ENCODE results near the gene EHD4.

The EHD4 gene

GRCh38 chr15:41881086-41881485, 91.3 kb downstream of the EHD4 start:
- no peak for DNase-seq (ENCODE audit: low read depth)

GRCh38 chr15:41880156-41880877, 92.0 kb downstream of the EHD4 start:
- no peak for DNase-seq (ENCODE audit: low read depth)

GRCh38 chr15:41879321-41879845, 93.0 kb downstream of the EHD4 start:
- no peak for DNase-seq (ENCODE audit: low read depth)

- no peak for DNase-seq (ENCODE audit: low read depth)
Measured at GRCh38 chr15:41878355-41878699, 94.0 kb downstream of the EHD4 start.

DNA sequence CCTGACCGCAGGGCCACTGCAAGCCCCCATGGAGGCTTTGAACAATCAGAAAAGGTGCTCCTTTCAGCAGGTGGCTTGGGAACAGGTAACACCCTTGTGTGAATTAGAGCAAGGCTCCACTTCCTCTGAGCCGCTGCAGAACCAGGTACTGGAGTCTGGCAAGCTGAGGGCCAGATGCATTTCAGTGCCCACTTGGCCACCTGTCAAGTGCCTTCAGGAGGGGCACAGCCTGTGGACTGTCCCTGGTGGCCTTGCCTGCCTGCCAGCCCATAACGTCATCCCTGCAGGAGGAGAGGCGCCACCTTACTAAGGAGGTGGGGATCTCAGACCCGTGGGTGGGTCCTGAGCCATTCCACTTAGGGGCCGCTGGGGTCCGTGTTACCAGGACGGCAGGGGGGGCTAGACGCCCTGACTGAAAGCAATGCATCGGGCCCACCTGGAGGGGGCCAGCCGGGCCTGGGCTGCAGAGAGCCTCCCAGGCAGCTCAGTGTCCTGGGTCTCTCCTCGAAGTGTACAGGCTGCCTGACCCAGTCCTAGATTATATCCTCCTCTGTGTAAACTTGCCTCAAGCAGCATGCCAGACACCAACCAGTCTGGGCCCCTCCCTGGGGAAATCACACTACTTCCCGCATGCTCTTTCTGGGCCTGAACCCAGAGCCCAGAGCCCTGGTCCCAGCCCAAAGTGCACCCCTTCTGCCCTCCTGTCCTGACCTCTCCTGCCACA, 94.6 kb downstream of the EHD4 start:
- no peak for DNase-seq (ENCODE audit: low read depth)

GRCh38 chr15:41876689-41877088, 95.7 kb downstream of the EHD4 start:
- no peak for DNase-seq (ENCODE audit: low read depth)

- DNase-seq (ENCODE audit: low read depth), result no peak
Measured at GRCh38 chr15:41876007-41876406, 96.3 kb downstream of the EHD4 start.

DNA sequence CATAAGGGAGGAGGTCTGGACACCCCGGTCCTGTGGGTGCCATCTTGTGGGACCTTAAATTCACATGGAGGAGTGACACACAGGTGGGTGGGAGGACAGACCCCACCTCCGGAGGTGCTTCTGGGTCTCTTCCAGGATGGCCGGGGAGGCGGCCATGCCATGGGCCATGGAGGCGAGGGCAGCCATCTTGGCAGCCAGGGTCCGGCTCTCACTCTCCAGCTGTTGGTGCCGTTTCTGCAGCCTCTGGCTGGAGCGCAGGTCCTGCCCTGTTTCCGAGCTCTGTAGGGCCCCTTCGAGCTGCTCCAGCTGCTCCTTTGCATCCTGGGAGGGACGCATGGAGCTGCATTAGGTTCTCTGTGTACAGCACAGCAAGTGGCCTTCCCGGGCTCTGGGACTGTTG, 97.6 kb downstream of the EHD4 start:
- no peak for DNase-seq (ENCODE audit: low read depth)

DNA sequence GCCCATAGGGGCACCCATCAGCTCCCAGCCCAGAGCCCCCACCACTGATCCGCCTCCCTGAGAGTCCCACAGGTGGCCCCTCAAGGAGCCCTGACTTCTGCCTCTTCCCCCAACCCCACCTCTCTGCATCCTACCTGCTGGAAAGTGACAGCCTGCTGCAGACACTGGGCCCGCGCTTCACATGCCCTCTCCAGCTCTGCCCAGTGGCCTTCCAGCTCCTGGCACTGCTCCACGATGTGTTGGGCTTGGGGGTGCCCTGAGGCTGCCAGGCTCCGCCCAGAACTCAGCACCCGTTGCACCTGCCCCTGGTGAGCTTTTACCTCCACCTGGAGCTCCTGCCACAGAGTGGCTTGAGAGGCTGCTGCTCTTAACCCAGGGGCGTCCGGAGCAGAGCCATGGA, 98.6 kb downstream of the EHD4 start:
- DNase-seq (ENCODE audit: low read depth), result no peak

DNA sequence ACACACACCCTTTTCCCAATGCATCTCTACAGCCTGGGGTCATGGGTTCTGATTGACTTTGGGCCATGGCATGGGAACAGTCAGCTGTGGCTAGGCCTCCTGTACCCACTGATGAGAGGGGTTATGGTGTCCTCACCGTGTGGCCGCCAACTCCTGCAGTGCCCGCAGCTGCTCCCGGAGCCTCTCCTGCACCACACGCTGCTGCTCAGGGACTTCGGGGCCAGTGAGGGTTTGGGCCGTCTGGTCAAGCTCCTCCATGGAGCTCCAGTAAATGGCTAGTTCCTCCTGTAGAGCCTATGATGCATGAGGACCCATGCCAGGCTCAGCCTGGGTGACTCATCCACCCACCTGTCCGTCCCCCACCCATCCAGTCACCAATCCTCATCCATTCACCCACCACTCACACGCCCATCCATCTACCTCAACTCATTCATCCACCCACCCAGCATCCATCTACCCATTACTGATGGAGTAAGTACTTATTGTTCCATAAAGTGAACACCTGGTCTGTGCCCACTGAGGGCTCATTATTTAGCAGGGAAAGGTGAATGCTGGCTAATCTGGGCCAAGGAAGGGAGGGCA, 100.1 kb downstream of the EHD4 start:
- DNase-seq (ENCODE audit: low read depth), result no peak

DNA sequence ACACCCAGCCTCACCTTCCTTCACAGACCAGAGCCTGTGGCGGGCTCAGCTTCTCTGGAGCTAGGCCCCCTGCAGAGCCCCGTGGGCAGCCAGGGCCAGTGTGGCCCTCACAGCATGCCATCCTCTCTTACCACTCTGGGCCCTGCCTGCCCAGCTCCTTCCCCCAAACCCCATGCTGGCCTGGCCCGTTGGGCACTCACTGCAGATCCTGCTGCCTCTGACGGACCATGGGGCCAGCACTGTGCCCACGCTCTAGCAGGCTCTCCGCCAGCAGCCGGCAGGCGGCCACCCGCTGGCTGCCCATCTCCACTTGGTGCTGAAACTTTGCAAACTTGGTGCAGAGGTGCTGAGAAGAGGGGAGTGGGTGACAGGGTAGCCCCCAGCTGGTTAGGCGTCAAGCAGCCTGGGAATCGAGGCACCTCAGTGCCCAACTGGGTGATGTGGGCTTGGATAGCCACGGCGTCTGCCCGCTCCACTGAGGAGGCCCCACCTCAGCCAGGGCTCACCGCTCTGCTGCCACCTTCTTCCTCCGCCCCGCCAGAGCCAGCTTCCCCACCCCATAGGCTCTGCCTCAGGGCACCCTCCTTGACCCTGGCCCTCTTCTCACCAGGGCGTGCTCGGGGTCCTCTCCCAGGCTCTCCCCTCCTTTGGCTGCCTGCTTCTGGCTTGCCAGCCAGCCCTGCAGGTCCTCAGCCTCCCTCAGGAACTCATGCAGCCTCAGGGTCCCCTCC, 101.0 kb downstream of the EHD4 start:
- DNase-seq (ENCODE audit: low read depth), result no peak

GRCh38 chr15:41870689-41871081, 101.7 kb downstream of the EHD4 start:
- peak; percentile 17 for DNase-seq (ENCODE audit: low read depth)

DNA sequence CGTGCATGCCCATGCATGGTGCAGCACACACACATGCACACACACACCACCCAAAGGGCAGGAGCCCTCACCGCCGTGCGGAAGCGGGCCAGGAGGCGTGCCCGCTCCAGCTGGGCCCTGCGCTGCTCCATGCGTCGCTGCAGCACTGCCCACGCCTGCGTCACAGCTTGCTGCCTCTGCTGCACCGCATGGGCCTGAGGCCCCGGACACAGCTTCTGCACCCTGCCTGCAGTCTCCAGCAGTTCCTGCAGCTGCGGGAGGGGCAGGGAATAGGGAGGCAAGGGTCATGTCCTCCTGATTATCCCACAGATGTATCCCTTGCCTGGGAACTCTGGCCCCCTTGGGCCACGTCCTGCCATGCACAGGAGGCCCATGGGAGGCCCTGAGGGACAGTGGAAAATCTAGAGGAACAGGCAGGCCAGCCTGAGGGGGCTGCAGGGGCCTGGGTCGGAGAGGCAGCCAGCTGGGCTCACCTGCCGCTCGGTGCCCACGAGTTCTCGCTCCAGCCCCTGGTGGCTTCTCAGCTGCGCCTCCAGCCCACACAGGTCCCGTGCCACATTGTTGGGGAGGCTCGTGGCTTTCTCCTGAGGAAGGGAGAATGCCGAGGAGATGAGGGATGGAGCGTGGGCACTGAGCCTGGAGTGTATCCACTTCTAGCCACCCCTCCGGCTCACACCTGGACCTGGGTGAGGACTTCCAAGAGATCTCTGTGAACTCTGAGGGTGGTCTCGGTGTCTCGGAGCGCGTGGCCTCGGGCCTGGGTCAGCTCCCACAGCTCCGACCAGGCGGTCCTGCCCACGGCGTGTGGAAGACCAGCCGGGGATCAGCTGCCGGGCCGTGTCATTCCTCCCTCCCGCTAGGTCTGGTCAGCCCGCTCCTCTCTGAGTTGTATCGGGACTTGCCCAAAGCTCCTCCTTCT, 102.3 kb downstream of the EHD4 start:
- DNase-seq (ENCODE audit: low read depth), result no peak

DNA sequence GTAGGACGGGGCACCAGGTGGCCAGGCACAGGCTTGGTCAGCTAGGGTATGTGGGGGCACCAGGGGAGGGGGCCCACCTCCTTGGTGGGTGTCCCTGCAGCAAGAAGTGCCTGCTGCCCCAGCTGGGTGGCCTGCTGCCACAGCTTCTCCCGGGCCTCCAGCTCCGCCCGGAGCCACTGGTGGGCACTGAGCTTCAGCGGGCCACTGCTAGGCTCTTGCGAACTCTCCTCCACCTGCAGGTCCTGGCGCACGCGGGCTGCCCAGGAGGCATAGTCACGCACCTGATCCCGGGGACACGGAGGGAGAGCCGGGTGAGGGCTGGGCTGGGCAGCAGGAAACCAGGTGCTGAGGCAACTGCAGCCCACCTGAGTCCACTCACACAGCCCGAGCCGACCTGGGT, 104.0 kb downstream of the EHD4 start:
- DNase-seq (ENCODE audit: low read depth), result no peak

- no peak for DNase-seq (ENCODE audit: low read depth)
Measured at GRCh38 chr15:41866872-41867579, 105.3 kb downstream of the EHD4 start.

DNA sequence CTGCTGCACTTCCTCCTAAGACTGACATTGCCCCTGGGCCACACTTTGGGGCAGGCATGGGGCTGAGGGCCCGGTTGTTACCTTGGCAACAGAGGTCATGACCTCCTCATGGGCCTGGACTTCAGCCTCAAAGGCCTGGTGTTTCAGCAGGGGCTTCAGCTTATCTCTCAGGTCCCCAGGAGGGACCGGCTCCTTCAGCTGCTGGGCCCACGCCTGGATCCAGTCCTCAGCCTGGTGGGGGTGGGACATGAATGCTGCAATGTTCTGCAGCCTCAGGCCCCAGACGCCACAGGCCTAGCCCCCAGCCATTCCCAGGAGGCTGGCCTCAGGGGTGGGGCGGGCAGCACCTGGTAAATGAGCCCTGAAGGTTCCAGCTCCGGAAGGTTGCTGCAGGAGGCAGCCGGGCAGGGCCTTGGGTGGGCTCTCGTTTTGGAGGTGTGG, 106.1 kb downstream of the EHD4 start:
- no peak for DNase-seq (ENCODE audit: low read depth)

DNA sequence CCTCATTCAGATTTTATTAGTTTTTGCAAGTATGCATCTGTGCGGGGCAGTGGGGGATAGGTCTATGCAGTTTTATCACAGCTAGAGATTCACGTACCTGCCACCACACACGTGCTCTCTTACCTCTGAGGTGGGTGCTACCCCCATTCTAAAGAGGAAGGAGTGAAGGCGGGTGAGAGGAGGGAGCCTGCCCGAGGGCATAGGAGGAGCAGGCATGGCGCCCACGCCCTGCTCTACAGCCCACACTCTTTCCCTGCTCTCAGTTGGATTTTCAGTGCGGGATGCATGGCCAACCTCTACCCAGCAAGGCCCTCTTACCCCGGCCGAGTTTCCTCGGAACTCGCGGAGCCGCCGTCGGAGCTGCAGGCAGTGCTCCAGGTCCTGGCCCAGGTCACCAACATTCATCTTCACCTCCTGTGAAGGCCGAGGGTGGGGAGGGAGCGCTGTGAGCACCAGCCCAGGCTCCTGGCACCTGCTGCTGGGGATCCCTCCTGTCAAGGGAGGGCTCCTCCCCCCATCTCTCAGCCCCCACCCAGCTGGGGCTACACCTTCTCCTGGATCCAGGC, 106.8 kb downstream of the EHD4 start:
- DNase-seq (ENCODE audit: low read depth), result no peak

DNA sequence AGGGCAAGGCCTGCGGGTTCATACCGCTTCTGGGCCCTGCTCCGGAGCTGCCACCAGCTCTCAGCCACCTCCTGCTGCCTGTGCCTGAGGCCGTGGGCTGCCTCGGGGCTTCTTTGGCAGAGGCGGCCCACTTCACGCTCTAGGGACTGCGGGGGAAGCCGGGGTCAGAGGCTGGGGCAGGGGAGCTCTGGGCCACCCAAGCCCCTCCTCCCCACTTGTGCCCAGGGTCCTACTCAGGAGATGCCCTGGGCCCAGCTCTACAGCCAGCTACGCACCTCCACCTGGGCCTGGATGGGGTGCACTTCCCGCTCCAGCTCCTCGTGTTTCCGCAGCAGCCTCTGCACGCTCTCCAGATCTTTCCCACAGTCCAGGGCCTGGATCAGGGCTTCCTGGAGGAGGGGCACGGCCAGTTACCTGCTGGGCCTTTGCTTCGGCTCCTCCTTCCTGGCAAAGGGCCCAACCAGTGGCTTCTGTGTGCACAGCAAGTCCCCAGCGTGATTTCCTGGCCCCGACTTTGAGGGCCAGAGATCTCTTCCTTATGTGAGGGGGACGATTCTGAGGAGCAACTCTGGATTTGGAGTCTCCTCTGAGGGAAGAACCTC, 109.7 kb downstream of the EHD4 start:
- DNase-seq (ENCODE audit: low read depth), result no peak

GRCh38 chr15:41861736-41862356, 110.5 kb downstream of the EHD4 start:
- DNase-seq (ENCODE audit: low read depth), result no peak
